IPS-18a (cell line): ENCODE measurements around the gene STX8.

Experiments
- H3K27ac ChIP-seq: one replicate; pipeline ENCODE4 v1.5.1; 2013; ENCODE audit warnings: low read length
- H3K27me3 ChIP-seq: one replicate; pipeline ENCODE4 v1.6.1; 2013; ENCODE audit warnings: mild to moderate bottlenecking, low read length; ENCODE audit not compliant: control insufficient read depth, insufficient read depth
- H3K36me3 ChIP-seq: one replicate; pipeline ENCODE4 v1.6.1; 2013; ENCODE audit warnings: low read depth, low read length; ENCODE audit not compliant: control insufficient read depth
- H3K4me1 ChIP-seq: one replicate; pipeline ENCODE4 v1.6.1; 2013; ENCODE audit warnings: low read depth, low read length; ENCODE audit not compliant: control insufficient read depth
- H3K4me3 ChIP-seq: one replicate; pipeline ENCODE4 v1.5.1; 2013; ENCODE audit warnings: low read length
- H3K9ac ChIP-seq: one replicate; pipeline ENCODE4 v1.6.1; 2013; ENCODE audit warnings: mild to moderate bottlenecking, low read length, moderate library complexity
- H3K9me3 ChIP-seq: one replicate; pipeline ENCODE4 v1.6.1; 2013; ENCODE audit warnings: low read depth, low read length; ENCODE audit not compliant: control insufficient read depth

Gene STX8

DNA sequence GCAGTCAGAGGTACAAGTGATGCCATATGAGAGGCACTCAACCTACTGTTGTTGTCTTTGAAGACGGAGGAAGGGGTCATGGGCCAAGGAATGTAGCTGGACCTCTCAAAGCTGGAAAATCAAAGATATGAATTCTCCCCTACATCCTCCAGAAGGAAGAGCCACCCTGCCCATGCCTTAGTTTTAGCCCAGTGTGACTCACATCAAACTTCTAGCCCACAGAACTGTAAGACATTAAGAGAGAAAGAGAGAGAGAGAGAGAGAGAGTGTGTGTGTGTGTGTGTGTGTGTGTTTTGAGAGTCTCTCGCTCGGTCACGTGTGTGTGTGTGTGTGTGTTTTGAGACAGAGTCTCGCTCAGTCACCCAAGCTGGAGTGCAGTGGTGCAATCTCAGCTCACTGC, 87.1 kb downstream of the STX8 start:
- Histone ChIP-seq H3K9me3 (no peaks in the 10 kb centered on the region), H3K27me3 (no peaks in the 10 kb centered on the region), H3K36me3 (no peaks in the 10 kb centered on the region), H3K27ac (no peak overlapping the region), H3K4me1 (no peaks in the 10 kb centered on the region), H3K4me3 (no peak overlapping the region), H3K9ac (no peak overlapping the region)

GRCh38 chr17:9487406-9487805, 88.2 kb downstream of the STX8 start:
- no peak overlapping the region for H3K4me3 ChIP-seq
- H3K4me1 ChIP-seq = no peaks in the 10 kb centered on the region
- no peak overlapping the region for H3K27ac ChIP-seq
- H3K9ac ChIP-seq = no peak overlapping the region
- no peaks in the 10 kb centered on the region for H3K27me3 ChIP-seq
- no peaks in the 10 kb centered on the region for H3K36me3 ChIP-seq
- H3K9me3 ChIP-seq = no peaks in the 10 kb centered on the region

GRCh38 chr17:9484789-9485188, 90.8 kb downstream of the STX8 start:
- H3K9ac ChIP-seq = no peak overlapping the region
- H3K27ac ChIP-seq = no peak overlapping the region
- H3K4me1 ChIP-seq = no peaks in the 10 kb centered on the region
- H3K27me3 ChIP-seq = no peaks in the 10 kb centered on the region
- no peaks in the 10 kb centered on the region for H3K9me3 ChIP-seq
- H3K4me3 ChIP-seq = no peak overlapping the region
- no peaks in the 10 kb centered on the region for H3K36me3 ChIP-seq

DNA sequence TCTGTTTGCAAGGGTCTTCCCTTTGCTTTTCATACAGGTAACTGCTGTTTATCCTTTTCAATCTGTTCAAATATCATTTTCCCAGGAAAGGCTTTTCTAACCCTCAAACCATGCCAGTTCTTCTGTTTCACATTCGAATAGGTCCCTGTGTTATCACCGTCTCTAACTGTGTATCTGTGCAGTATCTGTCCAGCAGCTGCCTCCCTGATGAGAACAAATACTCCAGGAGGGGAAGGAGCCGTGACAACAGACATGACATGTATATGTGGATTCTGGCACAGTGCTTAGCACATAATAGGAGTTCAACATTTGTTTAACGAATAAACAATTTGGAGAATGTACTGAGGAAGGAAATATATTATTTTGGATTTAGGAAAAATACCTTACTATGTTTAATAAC, 95.7 kb downstream of the STX8 start:
- H3K27ac ChIP-seq = no peak overlapping the region
- no peaks in the 10 kb centered on the region for H3K27me3 ChIP-seq
- no peak overlapping the region for H3K9ac ChIP-seq
- H3K9me3 ChIP-seq = no peaks in the 10 kb centered on the region
- H3K4me3 ChIP-seq = no peak overlapping the region
- no peaks in the 10 kb centered on the region for H3K36me3 ChIP-seq
- H3K4me1 ChIP-seq = no peaks in the 10 kb centered on the region

DNA sequence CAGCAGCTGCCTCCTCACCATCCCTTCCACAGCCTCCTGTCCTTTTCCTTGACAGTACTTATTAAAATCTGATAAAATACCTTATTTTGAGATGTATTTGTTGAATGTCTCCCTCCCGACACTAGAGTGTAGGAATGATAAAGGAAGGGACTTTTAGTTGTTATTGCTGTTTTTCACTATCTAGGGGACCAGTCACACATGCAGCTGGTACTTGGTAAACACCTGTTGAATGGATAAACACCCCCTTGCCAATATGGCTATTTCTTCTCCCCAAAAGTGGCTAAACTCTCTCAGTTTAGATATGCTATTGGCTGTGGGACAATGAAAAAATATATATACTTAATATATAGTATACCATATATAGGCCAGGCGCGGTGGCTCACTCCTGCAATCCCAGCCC, 96.7 kb downstream of the STX8 start:
- no peaks in the 10 kb centered on the region for H3K9me3 ChIP-seq
- no peak overlapping the region for H3K4me3 ChIP-seq
- H3K36me3 ChIP-seq = no peaks in the 10 kb centered on the region
- no peak overlapping the region for H3K9ac ChIP-seq
- no peaks in the 10 kb centered on the region for H3K4me1 ChIP-seq
- H3K27me3 ChIP-seq = no peaks in the 10 kb centered on the region
- no peak overlapping the region for H3K27ac ChIP-seq

DNA sequence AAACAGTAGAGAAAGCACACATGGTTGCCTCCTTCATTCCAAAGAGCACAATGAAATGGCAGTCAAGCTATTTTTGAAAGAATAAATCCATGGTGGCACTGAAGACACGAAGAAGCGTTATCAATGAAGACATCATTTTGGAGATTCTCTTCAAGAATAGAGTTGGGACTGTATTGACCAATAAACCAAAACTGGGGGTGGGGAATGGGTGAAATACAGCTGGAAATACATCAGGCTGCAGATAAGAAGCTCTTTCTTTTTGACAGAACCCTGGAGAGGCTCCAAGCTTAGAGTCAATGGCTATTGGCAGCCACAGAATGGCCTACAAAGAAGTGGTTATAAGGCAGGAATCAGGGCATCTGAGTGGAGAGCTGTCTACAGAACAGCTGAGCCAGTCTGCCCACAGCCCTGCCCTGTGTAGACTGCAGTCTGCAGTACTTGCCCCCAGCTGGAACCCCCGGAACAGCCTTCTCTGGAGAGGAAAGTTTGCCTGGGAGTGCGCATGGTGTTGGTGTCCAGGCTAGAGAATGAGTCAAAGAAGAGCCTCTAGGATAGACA, 100.4 kb downstream of the STX8 start:
- Histone ChIP-seq H3K36me3 (no peaks in the 10 kb centered on the region), H3K9me3 (no peaks in the 10 kb centered on the region), H3K27me3 (no peaks in the 10 kb centered on the region), H3K4me3 (no peak overlapping the region), H3K9ac (no peak overlapping the region), H3K27ac (no peak overlapping the region), H3K4me1 (no peaks in the 10 kb centered on the region)

- Histone ChIP-seq H3K9ac (no peak overlapping the region), H3K4me3 (no peak overlapping the region), H3K4me1 (no peaks in the 10 kb centered on the region), H3K27ac (no peak overlapping the region), H3K27me3 (no peaks in the 10 kb centered on the region), H3K9me3 (no peaks in the 10 kb centered on the region), H3K36me3 (no peaks in the 10 kb centered on the region)
Observed at GRCh38 chr17:9473711-9474110, 101.9 kb downstream of the STX8 start.

DNA sequence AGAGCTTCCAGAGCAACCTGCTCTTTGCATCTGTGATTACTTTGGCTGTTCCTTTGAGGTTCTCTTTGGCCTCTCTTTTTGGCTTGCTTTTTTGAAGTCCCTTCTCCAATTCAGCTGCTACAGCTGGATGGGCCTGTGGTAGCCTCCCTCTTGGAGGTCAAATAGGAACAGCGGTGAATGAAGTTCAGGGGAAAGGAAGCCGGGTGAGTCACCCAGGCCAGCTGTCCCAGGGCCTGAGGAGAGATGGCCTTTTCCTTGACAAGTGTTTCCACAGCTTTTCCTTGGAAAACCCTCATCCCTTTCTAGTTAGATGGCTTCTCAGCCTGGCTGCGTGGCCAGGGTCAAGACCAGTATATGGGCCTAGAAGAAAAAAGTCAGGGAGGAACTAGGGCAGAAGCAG, 103.1 kb downstream of the STX8 start:
- Histone ChIP-seq H3K4me3 (no peak overlapping the region), H3K9ac (no peak overlapping the region), H3K27ac (no peak overlapping the region), H3K4me1 (no peaks in the 10 kb centered on the region), H3K27me3 (no peaks in the 10 kb centered on the region), H3K36me3 (no peaks in the 10 kb centered on the region), H3K9me3 (no peaks in the 10 kb centered on the region)

- Histone ChIP-seq H3K27me3 (no peaks in the 10 kb centered on the region), H3K4me1 (no peaks in the 10 kb centered on the region), H3K9me3 (no peaks in the 10 kb centered on the region), H3K4me3 (no peak overlapping the region), H3K36me3 (no peaks in the 10 kb centered on the region), H3K9ac (no peak overlapping the region), H3K27ac (no peak overlapping the region)
Observed at GRCh38 chr17:9472094-9472493, 103.5 kb downstream of the STX8 start.

DNA sequence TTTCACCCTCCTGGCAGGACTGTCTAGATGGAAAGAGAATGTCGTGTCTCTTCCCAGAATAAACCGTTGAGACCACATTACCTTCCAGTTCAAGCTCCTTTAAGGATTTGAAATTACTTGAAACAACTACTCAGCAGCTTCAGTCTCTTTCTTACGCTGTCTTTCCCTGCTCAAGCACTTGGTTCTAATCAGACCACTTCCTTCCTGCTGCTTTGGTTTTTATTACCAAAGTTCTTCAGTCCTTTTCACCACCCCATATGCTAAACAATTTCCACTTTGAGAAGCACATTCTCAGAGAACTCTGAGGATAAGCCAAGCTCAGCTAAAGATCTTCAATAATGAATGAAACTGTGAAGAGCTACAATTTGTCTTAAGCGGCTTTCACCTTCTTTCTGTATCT, 105.4 kb downstream of the STX8 start:
- no peak overlapping the region for H3K9ac ChIP-seq

GRCh38 chr17:9468937-9469336, 106.7 kb downstream of the STX8 start:
- Histone ChIP-seq H3K4me1 (no peaks in the 10 kb centered on the region), H3K9me3 (no peaks in the 10 kb centered on the region), H3K27me3 (no peaks in the 10 kb centered on the region), H3K4me3 (no peak overlapping the region), H3K36me3 (no peaks in the 10 kb centered on the region), H3K9ac (no peak overlapping the region), H3K27ac (no peak overlapping the region)

More for the DNA sequence above, 105.4 kb downstream of the STX8 start:
- Histone ChIP-seq H3K9me3 (no peaks in the 10 kb centered on the region), H3K4me1 (no peaks in the 10 kb centered on the region), H3K27ac (no peak overlapping the region), H3K4me3 (no peak overlapping the region), H3K36me3 (no peaks in the 10 kb centered on the region), H3K27me3 (no peaks in the 10 kb centered on the region)

DNA sequence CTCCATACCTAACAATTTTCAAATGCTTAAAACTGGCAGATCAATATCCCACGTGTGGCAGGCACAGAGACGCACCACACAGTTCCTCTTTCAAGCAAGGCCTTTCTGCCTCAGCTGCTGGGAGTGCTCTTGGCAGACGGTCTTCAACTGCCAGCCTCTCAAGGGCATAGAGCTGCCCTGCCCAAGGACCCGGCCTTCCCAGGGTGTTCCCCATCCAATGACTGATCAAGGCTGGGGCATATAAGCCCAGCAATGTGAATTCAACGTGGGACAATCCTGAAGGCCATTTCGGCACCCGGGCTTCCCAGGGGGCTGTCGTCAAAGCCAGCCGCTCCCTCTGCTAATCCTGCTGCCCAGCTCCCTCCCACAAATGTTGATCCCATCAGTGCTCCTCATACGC, 107.1 kb downstream of the STX8 start:
- no peak overlapping the region for H3K27ac ChIP-seq
- no peaks in the 10 kb centered on the region for H3K4me1 ChIP-seq
- H3K9ac ChIP-seq = no peak overlapping the region
- H3K9me3 ChIP-seq = no peaks in the 10 kb centered on the region
- H3K4me3 ChIP-seq = no peak overlapping the region
- no peaks in the 10 kb centered on the region for H3K27me3 ChIP-seq
- H3K36me3 ChIP-seq = no peaks in the 10 kb centered on the region
